ENCODE data around the gene VWA3B. TPM values are rescaled to one million over a fixed set of nuclear protein-coding genes. Genes with fewer than 3 reads are reported as not detected.

The VWA3B gene
- total and polyA plus RNA-seq, 2 donors (not counting 3 experiments of a cell fraction or from before 2014, with no cell fraction given) = not detected

GRCh38 chr2:98181346-98181745, 94.4 kb downstream of the VWA3B start:
- TF ChIP-seq FOS (IDR thresholded peaks at IDR 0.05; ENCODE audit: borderline replicate concordance, insufficient read depth, low read length) (no peak), MYC (IDR thresholded peaks at IDR 0.05; ENCODE audit: low read depth, low read length) (no peak), POLR2A (IDR thresholded peaks at IDR 0.05; ENCODE audit: low read depth, low read length) (no peak), MAX (IDR thresholded peaks at IDR 0.05; ENCODE audit: insufficient read depth, insufficient read length) (no peak)
- BruUV-seq (replicated peaks) = no TSS peak
- no peak overlapping the region for H3K27ac ChIP-seq (ENCODE audit: insufficient read depth, low read depth, low read length)
- dilution Hi-C loops (cut with MboI; ENCODE audit: extremely low pct_ligation_motif_present, low sequenced_read_pairs) (no loop called here), intact Hi-C loops (cut with micrococcal nuclease) (no loop called here)
- no peak overlapping the region for H2AFZ ChIP-seq (ENCODE audit: low read depth, low read length)
- H3K9me1 ChIP-seq (replicated peaks; ENCODE audit: control insufficient read depth, extremely low read depth, insufficient read depth, low read length) = no peaks in the 10 kb centered on the region
- ChIA-PET CTCF (no interaction called here), POLR2A (no interaction called here)
- DNase-seq (ENCODE audit: low read depth, low spot score) (no peak), FAIRE-seq (no peak)
- H3K27me3 ChIP-seq (ENCODE audit: control insufficient read depth in 2 of 2, insufficient read depth in 2 of 2, low read length in 2 of 2) = peaks cover 3 to 12% of the 10 kb centered on the region in 2 experiments
- H3K79me2 ChIP-seq (ENCODE audit: control insufficient read depth, insufficient read depth, low read length) = no peaks in the 10 kb centered on the region
- no peaks in the 10 kb centered on the region for H3K4me1 ChIP-seq (ENCODE audit: control insufficient read depth, extremely low read depth, insufficient read depth, low read length)
- H3K4me2 ChIP-seq (ENCODE audit: insufficient read depth, low read length) = no peak overlapping the region
- H4K20me1 ChIP-seq (replicated peaks; ENCODE audit: control insufficient read depth, extremely low read depth, insufficient read depth, low read length) = no peaks in the 10 kb centered on the region
- H3K9ac ChIP-seq (replicated peaks; ENCODE audit: extremely low read depth, insufficient read depth, low read length) = no peak overlapping the region
- no peak overlapping the region for H3K4me3 ChIP-seq (replicated peaks in 1 of 3; ENCODE audit: insufficient read depth in 1 of 3, low read depth in 1 of 3, low read length in 3 of 3)
- H3K9me3 ChIP-seq (replicated peaks; ENCODE audit: control insufficient read depth, insufficient read depth, low read length) = no peaks in the 10 kb centered on the region
- no peaks in the 10 kb centered on the region for H3K36me3 ChIP-seq (ENCODE audit: control insufficient read depth in 2 of 2, extremely low read depth in 1 of 2, insufficient read depth in 2 of 2, low read length in 2 of 2)

DNA sequence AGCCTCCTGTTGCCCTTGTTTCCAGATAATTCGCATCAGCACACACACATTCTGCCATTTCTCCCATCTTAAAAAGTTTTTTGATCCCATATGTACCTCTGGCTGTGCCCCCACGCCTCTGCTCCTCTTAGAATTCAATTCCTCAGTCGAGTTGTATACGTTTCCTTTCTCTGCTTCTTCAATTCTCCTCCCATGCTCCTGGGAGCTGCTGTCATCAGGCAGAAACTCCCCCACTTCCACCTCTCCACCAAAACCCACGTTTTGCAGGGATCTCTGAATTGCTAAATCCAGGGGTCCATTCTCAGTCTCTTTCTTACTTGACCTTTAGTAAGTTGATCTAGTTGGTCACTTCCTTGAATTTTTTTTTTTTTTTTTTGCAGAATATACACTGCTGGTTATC, 98.8 kb downstream of the VWA3B start:
- dilution Hi-C loops (cut with MboI; ENCODE audit: extremely low pct_ligation_motif_present, low sequenced_read_pairs) (no loop called here), intact Hi-C loops (cut with micrococcal nuclease) (no loop called here)
- H3K79me2 ChIP-seq (ENCODE audit: control insufficient read depth, insufficient read depth, low read length) = no peaks in the 10 kb centered on the region
- H3K27ac ChIP-seq (ENCODE audit: insufficient read depth, low read depth, low read length) = no peak overlapping the region
- no peak for DNase-seq (ENCODE audit: low read depth, low spot score)
- H3K4me3 ChIP-seq (replicated peaks in 1 of 3; ENCODE audit: insufficient read depth in 1 of 3, low read depth in 1 of 3, low read length in 3 of 3) = no peak overlapping the region
- H3K4me1 ChIP-seq (ENCODE audit: control insufficient read depth, extremely low read depth, insufficient read depth, low read length) = no peaks in the 10 kb centered on the region
- ChIA-PET CTCF (no interaction called here), POLR2A (no interaction called here)
- H3K9ac ChIP-seq (replicated peaks; ENCODE audit: extremely low read depth, insufficient read depth, low read length) = no peak overlapping the region
- H3K4me2 ChIP-seq (ENCODE audit: insufficient read depth, low read length) = no peak overlapping the region
- no TSS peak for BruUV-seq (replicated peaks)
- no peak overlapping the region for H2AFZ ChIP-seq (ENCODE audit: low read depth, low read length)
- H4K20me1 ChIP-seq (replicated peaks; ENCODE audit: control insufficient read depth, extremely low read depth, insufficient read depth, low read length) = no peaks in the 10 kb centered on the region
- no peak for TF ChIP-seq POLR2AphosphoS5 (IDR thresholded peaks at IDR 0.05; ENCODE audit: insufficient read depth, low read depth, low read length)
- no peak for TF ChIP-seq POLR2A (IDR thresholded peaks at IDR 0.05; ENCODE audit: low read depth, low read length)
- TF ChIP-seq EZH2 (IDR thresholded peaks at IDR 0.05; ENCODE audit: borderline replicate concordance, low read depth, low read length, severe bottlenecking) = no peak
- TF ChIP-seq GATA2 (IDR thresholded peaks at IDR 0.05; ENCODE audit: insufficient read depth, insufficient read length, low read depth, low read length) = no peak
- no peak for TF ChIP-seq MYC (IDR thresholded peaks at IDR 0.05; ENCODE audit: low read depth, low read length)
- no peak for TF ChIP-seq MAX (IDR thresholded peaks at IDR 0.05; ENCODE audit: insufficient read depth, insufficient read length)
- no peak for TF ChIP-seq JUN (IDR thresholded peaks at IDR 0.05; ENCODE audit: borderline replicate concordance, insufficient read depth, insufficient read length, low read depth)
- no peak for TF ChIP-seq FOS (IDR thresholded peaks at IDR 0.05; ENCODE audit: borderline replicate concordance, insufficient read depth, low read length)
- TF ChIP-seq CTCF (IDR thresholded peaks at IDR 0.05; ENCODE audit: extremely low read depth in 1 of 2, insufficient read depth in 1 of 2, low read depth in 1 of 2, low read length in 2 of 2) = no peak
- peaks cover 0 to 7% of the 10 kb centered on the region in 2 experiments for H3K27me3 ChIP-seq (ENCODE audit: control insufficient read depth in 2 of 2, insufficient read depth in 2 of 2, low read length in 2 of 2)
- no peaks in the 10 kb centered on the region for H3K9me3 ChIP-seq (replicated peaks; ENCODE audit: control insufficient read depth, insufficient read depth, low read length)
- no peaks in the 10 kb centered on the region for H3K36me3 ChIP-seq (ENCODE audit: control insufficient read depth in 2 of 2, extremely low read depth in 1 of 2, insufficient read depth in 2 of 2, low read length in 2 of 2)
- no peaks in the 10 kb centered on the region for H3K9me1 ChIP-seq (replicated peaks; ENCODE audit: control insufficient read depth, extremely low read depth, insufficient read depth, low read length)
- no peak for FAIRE-seq

Measured in endothelial cell of umbilical vein (primary cell).